ENCODE data around the gene ENDOD1.

DNA sequence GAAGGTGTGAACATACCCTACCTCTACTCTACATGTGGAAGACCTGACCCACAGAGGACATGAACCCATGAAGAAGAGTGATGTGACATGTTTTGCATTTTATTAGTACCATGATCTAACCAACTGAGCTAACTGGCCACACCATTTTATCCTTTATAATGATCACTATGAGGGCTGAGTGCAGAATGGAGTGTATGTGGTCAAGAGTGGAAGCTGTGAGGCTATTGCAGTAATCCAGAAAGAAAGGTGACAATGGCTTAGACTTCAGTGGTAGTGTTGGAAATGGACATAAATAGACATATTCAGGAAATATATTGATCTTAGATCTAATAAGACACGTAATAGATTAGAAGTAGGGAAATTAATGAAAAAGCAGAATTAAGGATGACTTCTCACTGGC lies 19.2 kb upstream of the ENDOD1 start:
- TF ChIP-seq CTCF (IDR thresholded peaks at IDR 0.05) (no peak), POLR2A (IDR thresholded peaks at IDR 0.05) (no peak)
